ENCODE data around the gene EIF2B5. TPM values are rescaled to one million over a fixed set of nuclear protein-coding genes. Genes with fewer than 3 reads are reported as not detected.
A peak's percentile ranks its signal among the peaks of the same experiment; 100 is the strongest.

EIF2B5 gene
- total RNA-seq, 2 donors from 2014 or later = 23.3 to 26.4 TPM

GRCh38 chr3:184167786-184168185 is 32.6 kb downstream of the EIF2B5 start:
- intact Hi-C loops (cut with DNase I) = no loop called here
- no peak for DNase-seq (ENCODE audit: low spot score)

GRCh38 chr3:184168363-184169120 is 33.4 kb downstream of the EIF2B5 start:
- intact Hi-C loops (cut with DNase I) = no loop called here
- DNase-seq (ENCODE audit: low spot score) = no peak

GRCh38 chr3:184169896-184170875 is 35.0 kb downstream of the EIF2B5 start:
- DNase-seq (ENCODE audit: low spot score) = no peak
- intact Hi-C loops (cut with DNase I) = no loop called here

GRCh38 chr3:184171562-184171961 is 36.4 kb downstream of the EIF2B5 start:
- DNase-seq (ENCODE audit: low spot score) = peak; percentile 62
- intact Hi-C loops (cut with DNase I) = no loop called here

GRCh38 chr3:184172681-184173373 is 37.7 kb downstream of the EIF2B5 start:
- intact Hi-C loops (cut with DNase I) = no loop called here

GRCh38 chr3:184173374-184173722 is 38.2 kb downstream of the EIF2B5 start:
- intact Hi-C loops (cut with DNase I) = no loop called here
- no peak for DNase-seq (ENCODE audit: low spot score)

More at GRCh38 chr3:184172681-184173373, 37.7 kb downstream of the EIF2B5 start:
- DNase-seq (ENCODE audit: low spot score) = peak; percentile 76

GRCh38 chr3:184174284-184174645 is 39.1 kb downstream of the EIF2B5 start:
- intact Hi-C loops (cut with DNase I) = no loop called here
- no peak for DNase-seq (ENCODE audit: low spot score)

- intact Hi-C loops (cut with DNase I) = no loop called here
- peak; percentile 99 for DNase-seq (ENCODE audit: low spot score)
Measured at GRCh38 chr3:184174646-184175492, 39.7 kb downstream of the EIF2B5 start, which contains the start of gene AP2M1. AP2M1 (plus strand) TSS chr3:184174855; CDS start chr3:184176994, 2,139 bp downstream.

- intact Hi-C loops (cut with DNase I) = no loop called here
Measured at GRCh38 chr3:184175506-184175905, 40.3 kb downstream of the EIF2B5 start.

GRCh38 chr3:184175981-184176376 is 40.8 kb downstream of the EIF2B5 start:
- intact Hi-C loops (cut with DNase I) = loop anchor here in 1 of 2 donors (2.0 kb wide), 1 partner anchor 69 kb away; no protein-coding TSS in a partner anchor
- DNase-seq (ENCODE audit: low spot score) = peak; percentile 24

More at GRCh38 chr3:184175506-184175905, 40.3 kb downstream of the EIF2B5 start:
- no peak for DNase-seq (ENCODE audit: low spot score)

GRCh38 chr3:184176377-184177330 is 41.5 kb downstream of the EIF2B5 start:
- DNase-seq (ENCODE audit: low spot score) = peak; percentile 93
- intact Hi-C loops (cut with DNase I) = loop anchor here in 1 of 2 donors (2.0 kb wide), 1 partner anchor 68 kb away; no protein-coding TSS in a partner anchor

- no peak for DNase-seq (ENCODE audit: low spot score)
- intact Hi-C loops (cut with DNase I) = loop anchor here in 1 of 2 donors (2.0 kb wide), 1 partner anchor 67 kb away; no protein-coding TSS in a partner anchor
Measured at GRCh38 chr3:184177331-184177731, 42.2 kb downstream of the EIF2B5 start.

GRCh38 chr3:184177767-184178306 is 42.7 kb downstream of the EIF2B5 start:
- no peak for DNase-seq (ENCODE audit: low spot score)
- intact Hi-C loops (cut with DNase I) = loop anchor here in 1 of 2 donors (2.0 kb wide), 1 partner anchor 67 kb away; no protein-coding TSS in a partner anchor

- intact Hi-C loops (cut with DNase I) = no loop called here
- DNase-seq (ENCODE audit: low spot score) = no peak
Measured at GRCh38 chr3:184178521-184179138, 43.5 kb downstream of the EIF2B5 start.

GRCh38 chr3:184180165-184180564 is 45.0 kb downstream of the EIF2B5 start:
- DNase-seq (ENCODE audit: low spot score) = no peak
- intact Hi-C loops (cut with DNase I) = loop anchor here in 1 of 2 donors (10.0 kb wide), 2 partner anchors 45 to 135 kb away; partner anchors contain the start of genes EIF2B5 and EIF4G1

GRCh38 chr3:184181596-184181995 is 46.4 kb downstream of the EIF2B5 start:
- intact Hi-C loops (cut with DNase I) = loop anchor here in 1 of 2 donors (10.0 kb wide), 2 partner anchors 47 to 133 kb away; partner anchors contain the start of genes EIF2B5 and EIF4G1
- no peak for DNase-seq (ENCODE audit: low spot score)

All from posterior vena cava (tissue), 2 donors.